Renal pelvis (tissue), 4 donors: ENCODE results near the gene NUDT22. TPM values are rescaled to one million over a fixed set of nuclear protein-coding genes. Genes with fewer than 3 reads are reported as not detected.
A peak's percentile ranks its signal among the peaks of the same experiment; 100 is the strongest.

Experiments
- DNase-seq: peaks from one replicate; pipeline ENCODE4 v3.0.0-alpha.2; 2013
- polyA plus RNA-seq, 3 donors: library from polyadenylated mRNA; unstranded; fragments of 120-200 nt; gene quantifications; one replicate each; pipeline ENCODE4 v1.2.1, GENCODE V29; 2013; ENCODE audit not compliant: insufficient read length in 3 of 3

The NUDT22 gene
- polyA plus RNA-seq, 3 donors, result 27.9 to 34.4 (median 30.1) TPM

GRCh38 chr11:64224151-64224890, 1.8 kb upstream of the NUDT22 start:
- DNase-seq, result no peak

GRCh38 chr11:64224891-64225607, 1.0 kb upstream of the NUDT22 start:
- no peak for DNase-seq

- no peak for DNase-seq
Observed at GRCh38 chr11:64226507-64227051, 505 bp downstream of the NUDT22 start.

- no peak for DNase-seq
Observed at GRCh38 chr11:64227405-64227956, 1.4 kb downstream of the NUDT22 start.

GRCh38 chr11:64229090-64229743, 3.1 kb downstream of the NUDT22 start:
- no peak for DNase-seq

GRCh38 chr11:64229744-64230170, 3.7 kb downstream of the NUDT22 start:
- DNase-seq, result no peak

GRCh38 chr11:64230171-64230984, 4.3 kb downstream of the NUDT22 start, which contains the start of gene DNAJC4:
TSS of gene DNAJC4 (plus strand) at chr11:64230548. CDS start at chr11:64230855, 307 bp downstream.
- peak; percentile 96 for DNase-seq

- DNase-seq, result no peak
Observed at GRCh38 chr11:64230985-64231365, 4.9 kb downstream of the NUDT22 start.

- no peak for DNase-seq
Observed at GRCh38 chr11:64231546-64231945, 5.5 kb downstream of the NUDT22 start.

GRCh38 chr11:64232182-64232966, 6.3 kb downstream of the NUDT22 start:
- DNase-seq, result no peak

- DNase-seq, result no peak
Observed at GRCh38 chr11:64232967-64233315, 6.9 kb downstream of the NUDT22 start.

GRCh38 chr11:64233913-64234586, 8.0 kb downstream of the NUDT22 start, which contains the start of gene VEGFB:
TSS of gene VEGFB (plus strand) at chr11:64234584. CDS start at chr11:64234834, 250 bp downstream.
- DNase-seq, result peak; percentile 53

GRCh38 chr11:64234647-64235379, 8.7 kb downstream of the NUDT22 start:
- DNase-seq, result peak; percentile 57

- no peak for DNase-seq
Observed at GRCh38 chr11:64235437-64236161, 9.5 kb downstream of the NUDT22 start.

GRCh38 chr11:64237484-64237951, 11.4 kb downstream of the NUDT22 start:
- no peak for DNase-seq

- DNase-seq, result no peak
Observed at GRCh38 chr11:64238076-64238475, 12.0 kb downstream of the NUDT22 start.

- DNase-seq, result no peak
Observed at GRCh38 chr11:64238999-64239398, 12.9 kb downstream of the NUDT22 start.
